AG04450 (cell line): Measurements from ENCODE around the gene SLC66A3. TPM values are rescaled to one million over a fixed set of nuclear protein-coding genes. Genes with fewer than 3 reads are reported as not detected.
A peak's percentile ranks its signal among the peaks of the same experiment; 100 is the strongest.

Experiments used
- CTCF ChIA-PET: fragments of 300-600, 350-600 bp; formaldehyde crosslinking; extraction: SDS; loops from one replicate; lab custom pipeline; 2022; ENCODE audit warnings: antibody characterized with exemption, inconsistent platforms; lab: Charles Lee
- POLR2A ChIA-PET: fragments of 350-600 bp; formaldehyde crosslinking; extraction: SDS; loops from one replicate; lab custom pipeline; 2021; ENCODE audit warnings: antibody characterized with exemption, inconsistent platforms; lab: Yijun Ruan, JAX
- DNase-seq: peaks from one replicate; pipeline ENCODE4 v3.0.0-alpha.2; 2011; ENCODE audit warnings: low read depth, low spot score
- H3K27ac ChIP-seq: one replicate; pipeline ENCODE4 v1.5.1; 2012; ENCODE audit warnings: low read depth, low read length, control low read depth
- H3K27me3 ChIP-seq: one replicate; pipeline ENCODE4 v1.6.0; 2012; ENCODE audit warnings: low read length; ENCODE audit not compliant: control insufficient read depth, insufficient read depth
- H3K4me3 ChIP-seq: 2 replicates; pipeline ENCODE4 v1.5.1; 2011; ENCODE audit warnings: mild to moderate bottlenecking, low read depth, low read length, control low read depth
- H3K9me3 ChIP-seq: 2 replicates; pipeline ENCODE4 v1.5.1; 2012; ENCODE audit warnings: low read length; ENCODE audit not compliant: control insufficient read depth, insufficient read depth
- CTCF ChIP-seq: IDR thresholded peaks from 2 replicates; pipeline ENCODE4 v1.5.1; 2011; ENCODE audit warnings: low read depth, low read length, control low read depth, inconsistent platforms
- polyA plus RNA-seq: library from polyadenylated mRNA; depleted of rRNA; stranded (reverse); fragments of >200 nt; gene quantifications from 2 replicates; pipeline ENCODE4 v1.2.3, GENCODE V29; 2011

SLC66A3 gene
- polyA plus RNA-seq, 1 experiment: 40.1 TPM

GRCh38 chr2:11123856-11124759, 31.2 kb upstream of the SLC66A3 start:
- CTCF ChIA-PET: interaction anchor here (0.6 to 10.6 kb wide), 33 partner anchors 8 to 461 kb away, joined by 3 to 360 read pairs (median 4); partner anchors contain the start of genes E2F6 and KCNF1
- Histone ChIP-seq H3K4me3 (no peak overlapping the region), H3K27ac (no peak overlapping the region), H3K27me3 (no peaks in the 10 kb centered on the region), H3K9me3 (no peaks in the 10 kb centered on the region)
- no peak for DNase-seq
- POLR2A ChIA-PET: no interaction called here
- TF ChIP-seq CTCF: peak; percentile 95

- H3K9me3 ChIP-seq: no peaks in the 10 kb centered on the region; the same call in 1 of the 2 replicates
- ChIA-PET CTCF (interaction anchor here (0.6 to 10.6 kb wide), 30 partner anchors 8 to 460 kb away, joined by 3 to 360 read pairs (median 4); partner anchors contain the start of genes E2F6 and KCNF1), POLR2A (no interaction called here)
- no peak overlapping the region for H3K27ac ChIP-seq
- DNase-seq: no peak
- H3K27me3 ChIP-seq: no peaks in the 10 kb centered on the region
- no peak overlapping the region for H3K4me3 ChIP-seq
- TF ChIP-seq CTCF: no peak
These were observed 30.6 kb upstream of the SLC66A3 start for GRCh38 chr2:11124760-11125068.

- H3K4me3 ChIP-seq: no peak overlapping the region
- ChIA-PET CTCF (interaction anchor here (1.4 kb wide), 1 partner anchor 295 kb away, joined by 3 read pairs; no protein-coding TSS in a partner anchor), POLR2A (no interaction called here)
- no peak for DNase-seq
- H3K9me3 ChIP-seq: no peaks in the 10 kb centered on the region; the same call in 1 of the 2 replicates
- H3K27me3 ChIP-seq: no peaks in the 10 kb centered on the region
- no peak overlapping the region for H3K27ac ChIP-seq
- no peak for TF ChIP-seq CTCF
These were observed 27.5 kb upstream of the SLC66A3 start for GRCh38 chr2:11127761-11128160.

GRCh38 chr2:11128243-11128951, 26.9 kb upstream of the SLC66A3 start:
- no peak overlapping the region for H3K27ac ChIP-seq
- no peaks in the 10 kb centered on the region; the same call in 1 of the 2 replicates for H3K9me3 ChIP-seq
- TF ChIP-seq CTCF: no peak
- H3K27me3 ChIP-seq: no peaks in the 10 kb centered on the region
- ChIA-PET POLR2A (no interaction called here), CTCF (interaction anchor here (1.4 to 7.2 kb wide), 3 partner anchors 295 to 456 kb away, joined by 3 to 176 read pairs (median 4); no protein-coding TSS in a partner anchor)
- DNase-seq: no peak
- H3K4me3 ChIP-seq: no peak overlapping the region
